ENCODE data around the gene MRPL17.

DNA sequence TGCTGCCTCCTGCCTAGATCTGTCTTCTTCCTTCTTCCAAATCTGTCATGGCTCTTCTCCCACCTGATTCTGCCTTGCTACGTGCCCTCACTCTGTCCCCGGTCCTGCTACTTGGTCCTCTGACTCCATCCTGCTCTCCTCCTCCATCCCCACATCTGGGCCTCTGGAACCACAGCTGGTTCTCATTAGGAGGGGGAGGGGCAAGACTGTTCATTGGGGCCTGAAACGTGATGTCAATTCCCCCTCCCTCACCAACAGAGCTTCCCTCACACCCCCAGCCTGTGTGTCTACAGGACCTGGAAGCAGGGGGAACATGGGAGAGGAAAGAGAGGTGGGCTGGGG is 36.6 kb downstream of the MRPL17 start:
- TF ChIP-seq, protein P1, sequence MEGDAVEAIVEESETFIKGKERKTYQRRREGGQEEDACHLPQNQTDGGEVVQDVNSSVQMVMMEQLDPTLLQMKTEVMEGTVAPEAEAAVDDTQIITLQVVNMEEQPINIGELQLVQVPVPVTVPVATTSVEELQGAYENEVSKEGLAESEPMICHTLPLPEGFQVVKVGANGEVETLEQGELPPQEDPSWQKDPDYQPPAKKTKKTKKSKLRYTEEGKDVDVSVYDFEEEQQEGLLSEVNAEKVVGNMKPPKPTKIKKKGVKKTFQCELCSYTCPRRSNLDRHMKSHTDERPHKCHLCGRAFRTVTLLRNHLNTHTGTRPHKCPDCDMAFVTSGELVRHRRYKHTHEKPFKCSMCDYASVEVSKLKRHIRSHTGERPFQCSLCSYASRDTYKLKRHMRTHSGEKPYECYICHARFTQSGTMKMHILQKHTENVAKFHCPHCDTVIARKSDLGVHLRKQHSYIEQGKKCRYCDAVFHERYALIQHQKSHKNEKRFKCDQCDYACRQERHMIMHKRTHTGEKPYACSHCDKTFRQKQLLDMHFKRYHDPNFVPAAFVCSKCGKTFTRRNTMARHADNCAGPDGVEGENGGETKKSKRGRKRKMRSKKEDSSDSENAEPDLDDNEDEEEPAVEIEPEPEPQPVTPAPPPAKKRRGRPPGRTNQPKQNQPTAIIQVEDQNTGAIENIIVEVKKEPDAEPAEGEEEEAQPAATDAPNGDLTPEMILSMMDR (IDR thresholded peaks at IDR 0.05; ENCODE audit: low read depth, low read length) = no peak
- TF ChIP-seq EZH2phosphoT487 (IDR thresholded peaks at IDR 0.05; ENCODE audit: low read depth) = no peak

Data from OCI-LY3 (cell line).